ENCODE measurements around the gene MINDY2. TPM values are rescaled to one million over a fixed set of nuclear protein-coding genes. Genes with fewer than 3 reads are reported as not detected.
"Not testable (repeated sequence)": the region's sequence is repeated elsewhere in the genome, so short reads cannot be mapped to it uniquely, and the experiment has no call there.

The MINDY2 gene
- total RNA-seq, 2 donors from 2014 or later, result 26.6 to 32.5 TPM

- H3K4me1 ChIP-seq (ENCODE audit: control insufficient read depth, insufficient read depth, low read length), result no peaks in the 10 kb centered on the region
- no peaks in the 10 kb centered on the region for H3K9me3 ChIP-seq (ENCODE audit: control insufficient read depth, low read length)
- WGBS, 2 experiments (ENCODE audit: insufficient coverage in 1 of 2, insufficient read length in 1 of 2), result 91 to 93% methylated on average over 4 of the region's 5 CpGs
- no peak overlapping the region for H3K9ac ChIP-seq (ENCODE audit: extremely low read depth, low read length, poor library complexity, severe bottlenecking)
- Mint-ChIP-seq H3K27me3 (ENCODE audit: insufficient read depth) (no peaks in the 10 kb centered on the region), H3K36me3 (ENCODE audit: low read depth) (peaks cover 44% of the 10 kb centered on the region), H3K4me1 (peaks cover 3% of the 10 kb centered on the region), H3K4me3 (no peak overlapping the region), H3K27ac (no peak overlapping the region), H3K9me3 (no peaks in the 10 kb centered on the region)
- DNase-seq, result no peak
- peak; percentile 60 for TF ChIP-seq CTCF (conservative IDR thresholded peaks at IDR 0.05)
- no peak overlapping the region for H3K27ac ChIP-seq (ENCODE audit: low read depth, low read length)
- H3K36me3 ChIP-seq (ENCODE audit: control insufficient read depth, insufficient read depth, low read length), result peaks cover 61% of the 10 kb centered on the region
- H3K27me3 ChIP-seq (ENCODE audit: control insufficient read depth, insufficient read depth, low read length, poor library complexity, severe bottlenecking), result no peaks in the 10 kb centered on the region
- no peak overlapping the region for H3K4me3 ChIP-seq (ENCODE audit: low read length)
These were observed 81.2 kb downstream of the MINDY2 start for GRCh38 chr15:58852347-58852746.

- TF ChIP-seq CTCF (conservative IDR thresholded peaks at IDR 0.05), result no peak
- Histone ChIP-seq H3K27ac (ENCODE audit: low read depth, low read length) (no peak overlapping the region), H3K9me3 (ENCODE audit: control insufficient read depth, low read length) (no peaks in the 10 kb centered on the region), H3K4me3 (ENCODE audit: low read length) (no peak overlapping the region), H3K36me3 (ENCODE audit: control insufficient read depth, insufficient read depth, low read length) (peaks cover 55% of the 10 kb centered on the region), H3K27me3 (ENCODE audit: control insufficient read depth, insufficient read depth, low read length, poor library complexity, severe bottlenecking) (no peaks in the 10 kb centered on the region), H3K9ac (ENCODE audit: extremely low read depth, low read length, poor library complexity, severe bottlenecking) (no peak overlapping the region), H3K4me1 (ENCODE audit: control insufficient read depth, insufficient read depth, low read length) (no peaks in the 10 kb centered on the region)
- Mint-ChIP-seq H3K36me3 (ENCODE audit: low read depth) (peaks cover 23% of the 10 kb centered on the region), H3K9me3 (no peaks in the 10 kb centered on the region), H3K27me3 (ENCODE audit: insufficient read depth) (no peaks in the 10 kb centered on the region), H3K4me3 (no peak overlapping the region), H3K27ac (no peak overlapping the region), H3K4me1 (peaks cover 3% of the 10 kb centered on the region)
- 95 to 100% methylated on average over 2 to 4 of the region's 4 CpGs for WGBS, 2 experiments (ENCODE audit: insufficient coverage in 1 of 2, insufficient read length in 1 of 2)
- no peak for DNase-seq
These were observed 83.5 kb downstream of the MINDY2 start for GRCh38 chr15:58854593-58854992.

GRCh38 chr15:58856086-58856485, 85.0 kb downstream of the MINDY2 start:
- Histone ChIP-seq H3K27ac (ENCODE audit: low read depth, low read length) (no peak overlapping the region), H3K36me3 (ENCODE audit: control insufficient read depth, insufficient read depth, low read length) (peaks cover 46% of the 10 kb centered on the region), H3K4me1 (ENCODE audit: control insufficient read depth, insufficient read depth, low read length) (no peaks in the 10 kb centered on the region), H3K4me3 (ENCODE audit: low read length) (no peak overlapping the region), H3K9ac (ENCODE audit: extremely low read depth, low read length, poor library complexity, severe bottlenecking) (no peak overlapping the region), H3K9me3 (ENCODE audit: control insufficient read depth, low read length) (no peaks in the 10 kb centered on the region), H3K27me3 (ENCODE audit: control insufficient read depth, insufficient read depth, low read length, poor library complexity, severe bottlenecking) (no peaks in the 10 kb centered on the region)
- Mint-ChIP-seq H3K27me3 (ENCODE audit: insufficient read depth) (no peaks in the 10 kb centered on the region), H3K36me3 (ENCODE audit: low read depth) (peaks cover 20% of the 10 kb centered on the region), H3K4me3 (no peak overlapping the region), H3K27ac (no peak overlapping the region), H3K9me3 (no peaks in the 10 kb centered on the region), H3K4me1 (peaks cover 3% of the 10 kb centered on the region)
- TF ChIP-seq CTCF (conservative IDR thresholded peaks at IDR 0.05), result no peak
- no peak for DNase-seq

- not testable (repeated sequence) for H3K4me1 ChIP-seq (ENCODE audit: control insufficient read depth, insufficient read depth, low read length); H3K4me3 ChIP-seq (ENCODE audit: low read length); H3K4me3 Mint-ChIP-seq; H3K27ac Mint-ChIP-seq; H3K9me3 Mint-ChIP-seq; H3K27me3 ChIP-seq (ENCODE audit: control insufficient read depth, insufficient read depth, low read length, poor library complexity, severe bottlenecking); DNase-seq; H3K4me1 Mint-ChIP-seq; H3K27me3 Mint-ChIP-seq (ENCODE audit: insufficient read depth); H3K27ac ChIP-seq (ENCODE audit: low read depth, low read length); H3K9me3 ChIP-seq (ENCODE audit: control insufficient read depth, low read length); H3K9ac ChIP-seq (ENCODE audit: extremely low read depth, low read length, poor library complexity, severe bottlenecking)
- H3K36me3 ChIP-seq (ENCODE audit: control insufficient read depth, insufficient read depth, low read length), result peaks cover 42% of the 10 kb centered on the region
- no CpG with 5 or more reads among the region's 1 CpG for WGBS, 2 experiments (ENCODE audit: insufficient coverage in 1 of 2, insufficient read length in 1 of 2)
- peaks cover 19% of the 10 kb centered on the region for H3K36me3 Mint-ChIP-seq (ENCODE audit: low read depth)
These were observed 85.5 kb downstream of the MINDY2 start for GRCh38 chr15:58856621-58857020.
